CD4-positive, alpha-beta T cell treated with Interleukin-21 for 1 hour (primary cell): ENCODE results near the gene PTPRN2.

Experiments
- DNase-seq: peaks from one replicate; pipeline ENCODE4 v3.0.0-alpha.2; 2020

Gene PTPRN2

DNA sequence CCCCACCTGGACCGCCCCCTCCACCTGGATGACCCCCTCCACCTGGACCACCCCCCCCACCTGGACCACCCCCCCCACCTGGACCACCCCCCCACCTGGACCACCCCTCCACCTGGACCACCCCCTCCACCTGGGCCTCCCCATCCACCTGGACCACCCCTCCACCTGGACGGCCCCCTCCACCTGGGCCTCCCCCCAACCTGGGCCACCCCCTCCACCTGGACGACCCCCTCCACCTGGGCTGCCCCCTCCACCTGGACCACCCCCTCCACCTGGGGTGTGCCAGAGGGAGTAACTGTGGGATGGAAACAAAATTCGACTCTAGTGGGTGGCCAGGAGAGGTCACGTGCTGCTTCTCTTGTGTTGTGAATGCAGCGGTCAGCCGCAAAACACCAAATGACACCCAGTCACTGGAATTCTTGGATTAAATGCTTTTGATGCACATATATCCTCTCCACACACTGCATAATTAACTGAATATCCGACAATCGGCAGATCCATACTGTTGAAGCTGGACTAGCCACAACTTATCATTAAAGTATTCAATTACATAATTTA lies 316.7 kb downstream of the PTPRN2 start:
- no peak for DNase-seq

DNA sequence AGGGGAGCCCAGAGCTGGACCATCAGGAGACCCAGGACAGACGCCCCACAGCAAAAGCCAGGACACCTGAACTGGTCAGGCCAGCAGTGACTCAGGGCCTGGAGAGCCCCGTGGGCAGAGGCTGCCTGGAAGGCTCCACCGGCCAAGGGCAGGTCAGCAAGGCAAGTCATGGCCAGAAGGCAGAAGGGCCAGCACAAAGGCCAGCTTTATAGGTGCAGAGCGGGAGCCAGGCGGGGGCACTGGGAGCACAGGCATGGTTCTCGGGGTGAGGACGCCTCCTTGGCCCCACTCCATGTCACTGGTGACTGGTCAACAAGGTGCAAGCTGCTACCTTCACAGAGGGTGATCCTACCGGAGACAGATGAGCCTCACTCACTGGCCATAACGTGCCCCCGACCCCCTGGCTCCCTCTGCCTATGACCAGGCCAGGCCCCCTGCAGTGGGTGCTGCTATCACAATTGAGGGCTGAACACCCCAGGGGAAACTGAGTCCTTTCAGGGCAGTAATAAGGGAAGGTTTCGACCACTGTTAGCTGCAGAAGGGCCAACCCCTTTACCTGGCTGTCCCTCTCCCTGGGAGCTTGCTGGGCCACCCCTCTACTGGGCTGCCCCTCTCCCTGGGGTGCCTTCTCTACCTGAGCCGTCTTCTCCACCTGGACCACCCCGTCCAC lies 317.4 kb downstream of the PTPRN2 start:
- no peak for DNase-seq

DNA sequence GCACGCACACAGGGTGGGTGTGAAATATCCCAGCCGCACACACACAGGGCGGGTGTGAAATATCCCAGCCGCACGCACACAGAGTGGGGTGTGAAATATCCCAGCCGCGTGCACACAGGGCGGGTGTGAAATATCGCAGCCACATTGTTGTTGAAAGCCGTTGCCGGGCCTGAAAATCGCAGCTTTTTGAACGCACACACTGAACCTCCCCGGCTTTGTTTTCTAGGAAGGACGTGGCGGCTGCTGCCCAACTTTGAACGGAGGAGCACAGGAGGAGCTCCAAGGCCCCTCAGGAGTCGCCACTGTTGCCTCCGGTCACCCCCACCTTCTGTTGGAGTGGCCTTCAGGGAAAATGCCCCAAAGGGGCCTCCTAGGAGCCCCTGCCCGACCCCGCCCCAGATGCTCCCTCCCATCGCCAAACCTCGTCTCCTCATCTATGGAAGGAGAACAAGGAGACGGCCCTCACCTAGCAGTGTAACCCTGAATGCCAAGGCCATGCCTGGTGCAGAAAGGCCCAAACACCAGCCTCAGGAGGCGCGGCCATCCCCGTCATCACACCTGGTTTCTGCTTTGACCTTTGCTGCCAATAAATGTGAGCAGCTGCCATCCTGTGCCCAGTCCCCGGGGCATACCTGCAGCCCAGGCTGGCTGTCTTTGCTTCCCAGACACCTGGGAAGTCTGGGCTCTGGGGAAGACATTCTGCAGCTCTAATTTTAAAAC lies 318.6 kb downstream of the PTPRN2 start:
- DNase-seq, result no peak

DNA sequence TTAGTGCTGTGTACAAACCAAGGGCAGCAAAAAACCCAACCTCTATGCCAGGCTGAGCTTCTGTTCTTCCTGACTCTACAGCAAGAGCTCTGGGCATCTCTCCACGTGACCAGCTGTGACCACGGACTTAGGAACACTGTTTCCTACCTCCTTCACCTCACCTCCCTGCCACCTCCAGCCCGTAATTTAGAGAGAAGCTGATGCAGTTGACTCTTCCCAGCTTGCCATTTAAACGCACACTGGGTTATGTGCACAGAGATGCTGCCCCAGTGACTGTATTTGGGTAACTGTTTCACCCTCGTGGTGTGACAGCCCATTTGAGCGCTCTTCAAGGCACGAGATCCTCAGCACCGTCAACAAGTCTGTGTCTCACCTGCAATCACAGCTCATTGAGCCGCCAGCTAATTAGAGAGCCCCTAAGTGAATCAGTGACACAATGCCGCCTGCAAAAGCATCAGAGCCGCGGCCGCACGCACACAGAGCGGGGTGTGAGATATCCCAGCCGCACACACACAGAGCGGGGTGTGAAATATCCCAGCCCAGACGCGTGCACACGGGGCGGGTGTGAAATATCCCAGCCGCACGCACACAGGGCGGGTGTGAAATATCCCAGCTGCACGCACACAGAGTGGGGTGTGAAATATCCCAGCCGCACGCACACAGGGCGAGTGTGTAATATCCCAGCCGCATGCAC lies 319.7 kb downstream of the PTPRN2 start:
- DNase-seq, result no peak

DNA sequence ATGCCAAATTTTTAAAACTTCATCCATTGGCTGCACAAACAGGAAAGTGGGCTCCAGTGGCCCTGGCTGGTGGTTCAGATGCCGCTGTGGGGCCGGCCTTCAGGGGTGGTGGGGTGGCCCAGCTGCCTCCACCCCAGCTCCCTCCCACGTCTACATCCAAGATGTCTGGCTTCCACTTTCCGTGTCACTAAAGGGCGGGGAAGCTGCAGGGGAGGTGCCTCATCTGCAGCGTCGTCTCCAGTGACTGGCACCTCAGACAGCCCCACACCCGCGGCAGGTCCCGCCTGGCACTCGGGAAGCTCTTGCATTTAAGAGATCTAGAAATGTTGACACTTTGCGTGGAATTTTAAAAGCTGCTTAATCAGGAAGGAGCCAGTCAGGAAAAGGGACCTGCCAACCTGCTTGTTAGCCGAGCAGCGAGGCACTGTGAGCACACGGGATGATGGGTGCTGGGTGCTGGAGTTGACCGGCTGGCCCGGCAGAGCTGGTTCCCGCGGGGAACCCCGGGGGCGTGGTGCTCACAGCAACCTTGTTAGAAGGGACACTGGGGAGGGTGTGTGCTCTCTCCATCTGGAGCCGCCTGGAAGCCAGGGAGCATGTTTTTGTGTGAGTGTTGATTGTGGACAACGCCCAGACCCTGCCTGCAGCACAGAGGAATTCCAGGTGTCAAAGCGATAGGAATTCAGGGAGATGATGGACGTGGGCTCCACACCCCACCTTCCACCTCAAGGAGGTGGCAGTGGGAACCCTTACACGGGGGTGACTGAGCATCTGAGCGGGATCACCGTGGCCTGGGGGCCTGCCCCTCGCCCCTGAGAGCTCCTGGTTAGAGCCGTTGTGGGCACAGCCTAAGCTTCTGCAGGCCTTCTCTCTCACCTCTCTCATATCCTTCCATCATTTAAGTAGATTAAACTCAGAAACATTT lies 320.5 kb downstream of the PTPRN2 start:
- no peak for DNase-seq

DNA sequence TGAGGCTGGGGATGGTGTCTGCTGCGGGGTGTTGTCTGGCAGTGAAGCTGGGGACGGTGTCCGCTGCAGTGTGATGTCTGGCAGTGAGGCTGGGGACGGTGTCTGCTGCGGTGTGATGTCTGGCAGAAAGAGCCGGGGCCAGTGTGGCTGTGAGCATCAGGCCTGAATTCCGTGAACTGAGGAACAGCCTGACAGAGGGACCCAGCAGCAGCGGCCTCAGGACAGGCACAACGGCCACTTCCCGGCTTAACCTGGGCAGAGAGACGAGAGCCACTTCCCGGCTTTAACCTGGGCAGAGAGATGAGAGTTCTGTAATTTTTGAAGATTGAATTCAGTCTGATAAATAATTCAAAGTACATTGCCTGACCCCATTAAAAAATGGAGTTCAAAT lies 321.2 kb downstream of the PTPRN2 start:
- no peak for DNase-seq

DNA sequence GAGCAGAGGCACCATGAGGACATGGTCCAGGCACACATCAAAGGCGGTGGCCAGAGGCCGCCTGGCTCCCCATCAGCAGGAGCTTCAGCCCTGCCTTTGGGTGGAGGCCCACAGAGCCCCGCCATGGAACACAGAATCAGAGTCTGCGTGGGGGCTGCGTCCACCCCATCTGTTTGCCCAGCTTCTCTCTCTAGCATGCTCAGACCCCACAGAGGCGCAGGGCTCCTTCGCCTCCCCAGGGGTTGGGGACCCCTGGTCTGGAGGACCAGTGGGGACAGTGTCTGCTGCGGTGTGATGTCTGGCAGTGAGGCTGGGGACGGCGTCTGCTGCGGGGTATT lies 321.9 kb downstream of the PTPRN2 start:
- no peak for DNase-seq

DNA sequence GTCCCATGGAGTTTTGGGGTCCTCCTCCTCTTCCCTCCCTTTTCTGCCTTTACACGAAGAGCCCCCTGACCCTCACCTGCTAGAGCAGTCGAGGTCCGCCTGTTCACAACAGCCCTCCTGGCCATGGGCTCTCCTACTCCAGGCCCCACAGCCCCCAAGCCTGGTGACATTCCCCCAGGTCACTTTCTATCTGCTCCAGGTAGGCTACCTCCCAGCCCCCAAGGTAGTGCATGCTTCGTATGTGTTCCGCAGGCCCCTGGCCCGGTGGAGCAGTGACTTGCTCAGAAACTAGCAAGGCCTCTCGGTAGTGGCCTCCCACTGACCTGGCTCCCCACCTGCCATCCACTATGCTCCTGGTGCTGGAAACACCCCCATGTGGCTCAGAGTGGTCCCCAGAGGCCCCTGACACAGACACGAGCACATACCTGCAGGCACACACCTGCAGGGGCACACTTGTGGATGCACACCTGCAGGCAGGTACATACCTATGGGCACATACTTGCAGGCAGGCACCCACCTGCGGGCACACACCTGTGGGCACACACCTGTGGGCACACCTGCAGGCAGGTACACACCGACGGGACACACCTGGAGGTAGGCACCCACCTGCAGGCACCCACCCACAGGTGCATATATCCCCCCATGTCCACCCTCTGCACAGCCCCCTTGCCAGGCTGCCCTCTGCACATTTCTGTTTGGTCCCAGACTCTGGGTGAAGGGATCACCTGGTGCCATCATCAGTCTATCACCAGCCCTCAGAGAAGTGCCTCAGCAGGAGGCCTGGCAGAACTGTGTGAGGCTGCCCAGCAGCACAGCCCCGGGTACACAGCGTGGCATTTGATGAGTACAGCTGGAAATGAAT lies 322.5 kb downstream of the PTPRN2 start:
- no peak for DNase-seq

DNA sequence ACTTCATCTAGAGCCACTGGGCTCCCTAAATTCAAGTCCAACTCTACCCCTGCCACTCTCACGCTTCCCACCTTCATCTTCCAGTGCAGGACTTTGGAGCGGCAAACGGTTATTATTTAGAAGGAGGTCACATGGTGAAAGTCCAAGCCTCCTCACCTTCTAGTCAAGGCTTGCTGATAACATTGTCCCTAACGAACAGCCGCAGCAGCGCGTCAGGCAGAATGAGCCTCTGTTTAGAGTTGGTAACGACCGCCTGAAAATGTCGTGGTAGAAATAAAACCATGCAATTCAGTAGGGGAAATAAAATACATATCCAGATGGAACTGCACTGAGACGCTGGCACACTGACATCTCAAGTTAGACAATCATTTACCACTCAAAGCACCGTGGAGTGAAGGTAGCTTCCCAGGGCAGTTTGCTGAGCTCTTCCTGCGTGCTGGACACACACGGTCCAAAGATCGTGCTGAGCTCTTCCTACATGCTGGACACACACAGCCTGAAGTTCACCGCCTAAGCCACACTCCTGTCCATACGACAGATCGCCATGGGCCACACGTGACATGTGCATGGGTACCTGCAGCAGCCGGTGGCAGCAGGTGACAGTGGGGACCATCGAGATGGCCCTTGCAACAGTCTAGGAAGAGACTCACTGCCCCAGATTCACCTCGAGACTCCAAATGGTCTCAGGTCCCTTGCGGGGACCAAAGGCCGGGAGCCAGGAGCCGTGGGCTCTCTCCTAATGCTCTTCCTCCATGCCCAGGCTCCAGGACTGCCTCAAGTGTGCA lies 323.5 kb downstream of the PTPRN2 start:
- DNase-seq, result no peak

DNA sequence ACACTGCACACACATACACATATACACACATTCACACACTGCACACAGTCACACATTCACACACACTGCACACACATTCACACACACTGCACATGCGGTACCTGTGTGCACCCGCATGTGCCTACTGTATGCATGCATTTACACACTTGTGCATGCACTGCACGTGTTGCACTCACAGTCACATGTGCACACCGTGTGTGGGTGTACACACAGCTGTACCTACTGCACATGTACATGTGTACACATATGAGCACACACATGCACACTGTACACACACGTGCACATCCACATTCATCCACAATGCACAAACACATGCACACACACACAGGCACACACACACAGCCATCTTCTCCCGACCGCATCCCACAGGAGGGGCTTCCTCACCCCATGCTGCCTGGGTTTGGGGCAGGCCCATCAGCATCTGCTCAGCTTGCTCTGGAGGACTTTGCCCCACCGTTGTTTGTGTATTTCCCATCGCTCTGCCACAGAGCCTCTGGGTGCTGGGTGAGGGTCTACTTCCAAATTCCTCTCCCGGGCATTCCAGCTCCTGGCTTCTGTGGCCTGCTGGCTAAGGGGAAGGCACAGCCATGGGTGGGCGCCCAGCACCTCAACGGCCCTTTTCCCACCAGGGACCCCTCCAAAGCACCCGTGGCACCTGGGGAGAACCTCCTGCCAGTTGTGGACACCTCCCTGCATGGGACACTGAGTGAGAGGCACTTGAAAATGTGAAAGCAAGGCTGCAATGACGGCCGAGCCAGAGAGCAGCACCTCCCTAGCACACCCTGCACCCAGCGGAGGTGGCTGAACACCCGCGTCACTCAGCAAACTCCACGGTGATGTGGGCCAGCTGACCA lies 324.3 kb downstream of the PTPRN2 start:
- no peak for DNase-seq

DNA sequence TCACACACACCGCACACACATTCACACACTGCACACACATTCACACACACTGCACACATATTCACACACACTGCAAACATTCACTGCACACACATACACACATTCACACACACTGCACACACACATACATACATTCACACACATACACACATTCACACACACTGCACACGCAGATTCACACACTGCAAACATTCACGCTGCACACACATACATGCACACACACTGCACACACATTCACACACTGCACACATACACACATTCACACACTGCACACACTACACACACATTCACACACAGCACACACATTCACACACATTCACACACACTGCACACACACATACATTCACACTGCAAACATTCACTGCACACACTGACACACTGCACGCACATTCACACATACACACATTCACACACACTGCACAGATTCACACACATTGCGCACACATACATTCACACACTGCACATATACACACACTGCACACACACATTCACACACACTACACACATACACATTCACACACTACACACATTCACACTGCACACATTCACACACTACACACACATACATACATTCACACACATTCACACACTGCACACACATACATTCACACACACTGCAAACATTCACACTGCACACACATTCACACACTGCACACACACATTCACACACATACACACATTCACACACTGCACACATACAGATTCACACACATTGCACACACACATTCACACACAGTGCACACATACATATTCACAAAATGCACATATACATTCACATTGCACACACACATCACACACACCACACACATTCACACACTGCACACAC lies 325.1 kb downstream of the PTPRN2 start:
- DNase-seq, result no peak

DNA sequence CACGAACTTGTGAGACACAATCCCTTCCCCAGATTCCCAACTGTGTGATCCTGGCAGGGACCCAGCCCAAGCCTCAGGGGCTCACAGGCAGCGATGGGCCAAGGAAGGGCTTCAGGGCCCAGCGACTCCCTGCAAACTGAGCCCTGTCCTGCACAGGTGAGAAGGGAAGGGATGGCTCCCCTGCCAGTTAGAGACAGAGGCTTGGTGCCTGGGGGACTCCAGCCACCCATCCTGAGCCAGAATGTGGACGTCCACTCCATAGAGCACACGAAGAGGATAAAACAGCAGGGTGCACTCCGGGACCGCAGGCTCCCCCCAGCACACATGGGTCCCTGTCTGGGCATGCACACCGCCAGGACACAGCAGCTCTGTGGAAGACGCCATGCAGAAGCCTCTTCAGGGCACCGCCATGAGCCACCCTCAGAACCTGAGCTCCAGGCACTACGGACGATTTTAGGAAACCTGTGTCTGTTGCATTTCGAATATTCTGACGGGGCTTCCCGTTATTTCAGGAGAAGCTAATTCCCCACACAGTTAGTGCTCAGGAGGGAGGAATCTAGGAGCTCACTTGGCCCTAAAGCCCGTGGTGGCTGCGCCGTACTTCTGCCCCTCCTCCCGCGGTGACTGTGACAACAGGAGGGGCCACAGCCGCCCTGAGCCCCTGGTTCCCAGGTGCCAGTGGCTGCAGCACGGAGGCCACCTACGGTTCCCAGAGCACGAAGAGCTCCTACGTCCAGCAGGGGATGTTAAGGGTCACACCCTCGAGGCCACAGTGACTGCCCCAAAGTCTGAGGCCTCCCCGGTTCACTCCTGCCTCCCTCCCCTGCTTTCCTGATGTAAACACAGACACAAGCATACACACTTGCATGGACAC lies 326.0 kb downstream of the PTPRN2 start:
- DNase-seq, result no peak

DNA sequence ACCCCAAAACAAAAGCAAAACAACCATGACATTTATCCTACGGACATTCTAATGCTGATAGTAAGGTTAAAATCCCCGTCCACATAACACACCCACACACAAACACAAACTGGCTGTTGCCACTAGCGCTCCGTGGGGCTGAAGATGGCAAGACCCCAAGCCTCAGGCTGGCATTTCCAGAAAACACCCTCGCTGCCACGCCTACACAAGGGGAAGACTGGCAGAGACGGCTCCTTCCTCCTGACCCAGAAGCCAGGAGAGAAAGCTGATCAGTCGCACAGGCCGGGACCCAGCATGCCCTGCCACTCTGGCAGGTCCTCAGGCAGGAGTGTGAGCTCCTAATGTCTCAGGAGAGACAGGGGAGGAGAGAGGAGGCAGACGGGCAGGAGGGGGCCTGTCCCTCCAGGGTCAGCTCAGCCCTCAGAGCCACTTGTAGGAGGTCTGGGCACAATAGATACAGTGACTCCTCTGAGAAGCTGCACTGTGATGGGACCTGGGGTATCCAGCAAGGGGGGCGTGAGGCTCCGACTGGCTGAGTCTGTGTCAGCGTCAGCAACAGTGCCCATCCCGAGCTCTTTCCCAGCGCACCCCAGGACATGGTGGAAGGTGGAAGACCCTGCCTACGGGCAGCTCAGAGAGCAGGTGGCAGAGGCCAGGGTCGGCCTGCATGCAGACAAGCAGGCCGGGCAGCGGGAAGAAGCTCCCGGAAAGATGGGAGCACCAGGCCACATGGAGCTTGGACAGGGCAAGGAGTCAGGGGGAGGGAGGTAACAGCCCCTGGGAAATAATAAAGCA lies 326.9 kb downstream of the PTPRN2 start:
- DNase-seq, result no peak

DNA sequence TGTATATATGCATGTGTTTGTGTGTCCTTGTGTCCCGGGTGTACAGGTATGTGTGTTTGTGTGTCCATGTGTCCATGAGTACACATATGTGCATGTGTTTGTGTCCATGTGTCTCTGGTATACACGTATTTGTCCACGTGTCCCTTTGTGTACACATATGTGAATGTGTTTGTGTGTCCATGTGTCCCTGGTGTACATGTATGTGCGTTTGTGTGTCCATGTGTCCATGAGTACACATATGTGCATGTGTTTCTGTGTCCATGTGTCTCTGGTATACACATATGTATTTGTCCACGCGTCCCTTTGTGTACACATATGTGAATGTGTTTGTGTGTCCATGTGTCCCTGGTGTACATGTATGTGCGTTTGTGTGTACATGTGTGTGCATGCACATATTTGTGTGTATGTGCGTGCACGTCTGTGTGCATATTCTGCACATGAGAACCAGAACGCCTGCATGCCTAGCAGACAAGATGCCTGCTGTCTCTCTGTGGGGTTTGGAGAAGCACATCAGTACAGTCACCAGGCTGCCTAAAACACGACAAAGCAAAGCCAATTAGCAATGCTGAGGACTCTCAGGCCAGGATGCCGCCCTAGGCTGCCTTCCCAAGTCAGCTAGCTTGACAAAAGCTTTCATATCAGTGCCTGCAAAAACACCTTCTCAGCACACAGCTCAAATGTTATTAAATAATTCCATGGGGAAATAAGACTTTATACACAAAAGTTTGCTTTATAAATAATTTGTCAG lies 327.8 kb downstream of the PTPRN2 start:
- DNase-seq, result no peak

DNA sequence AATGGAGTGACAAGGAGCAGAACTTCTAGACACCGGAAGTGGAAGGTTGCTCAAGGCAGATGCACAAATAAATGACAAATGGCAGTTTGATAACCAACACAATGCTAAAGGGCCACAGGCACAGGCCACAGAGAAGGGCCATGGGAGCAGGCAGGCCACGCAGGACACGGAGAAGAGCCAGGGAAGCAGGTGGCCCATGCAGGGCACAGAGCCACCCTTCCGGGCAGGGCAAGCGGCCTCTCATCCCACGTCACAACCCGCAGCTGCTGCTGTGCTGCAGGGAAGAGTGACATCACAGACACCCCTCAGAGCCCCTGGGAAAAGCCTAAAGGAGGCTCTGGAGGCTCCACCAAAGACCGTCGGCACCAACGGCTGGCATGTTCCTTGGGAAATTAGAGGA lies 328.5 kb downstream of the PTPRN2 start:
- DNase-seq, result no peak

DNA sequence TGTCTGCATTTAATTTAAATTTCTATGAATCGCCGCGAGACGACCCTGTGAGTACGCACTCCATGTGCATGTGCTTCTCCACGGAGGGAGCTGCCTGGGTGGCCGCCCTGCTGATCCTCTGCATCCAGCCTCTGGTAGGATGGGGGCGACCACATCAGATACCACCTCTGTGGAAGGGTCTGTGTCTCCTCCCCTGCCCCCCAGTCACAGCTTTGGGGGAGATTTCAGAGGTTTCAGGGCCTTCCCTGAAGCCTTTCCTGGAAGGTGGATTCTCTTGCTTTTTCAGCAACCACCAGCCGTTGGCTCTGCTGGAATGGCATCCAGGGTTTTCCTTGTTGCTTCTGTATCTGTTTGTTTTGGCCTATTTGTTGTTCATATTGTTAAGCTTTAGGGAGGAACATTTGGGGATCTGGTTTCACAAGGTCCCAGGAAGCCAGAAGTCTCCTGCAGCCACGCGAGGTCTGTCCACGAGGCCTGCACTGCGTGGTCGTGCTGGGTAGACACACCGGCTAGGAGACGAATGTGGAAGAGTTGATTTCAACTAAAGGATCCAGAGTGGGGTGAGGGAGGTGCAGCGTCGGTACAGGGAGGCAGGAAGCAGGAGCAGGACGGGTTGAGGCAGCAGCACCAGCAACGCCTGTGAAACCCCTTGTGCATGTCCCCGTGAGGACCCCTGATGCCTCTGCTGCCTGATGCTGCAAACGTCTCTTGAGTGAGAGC lies 329.1 kb downstream of the PTPRN2 start:
- DNase-seq, result no peak
